Measurements from ENCODE around the gene RAI1.

The RAI1 gene

DNA sequence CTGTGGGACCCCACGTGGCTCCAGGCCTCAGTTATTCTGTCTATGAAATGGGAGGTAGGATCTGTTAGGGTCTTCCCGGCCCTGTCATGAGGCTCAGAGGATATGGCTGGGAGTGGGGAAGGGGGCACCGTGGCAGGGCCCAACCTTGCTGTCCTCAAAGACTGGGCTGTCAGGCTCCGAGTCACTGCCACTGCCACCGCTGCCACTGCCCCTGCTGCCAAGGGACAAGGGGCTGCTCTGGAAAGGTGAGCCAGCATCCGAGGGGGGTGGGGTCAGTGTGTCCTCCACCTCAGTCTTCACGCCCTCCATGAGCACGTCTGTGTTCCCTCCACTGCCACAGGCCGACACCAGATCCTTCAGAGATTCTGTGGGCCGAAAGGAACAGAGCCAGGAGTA lies 136.3 kb downstream of the RAI1 start:
- Histone ChIP-seq H3K4me3 (ENCODE audit: low read depth, low read length) (no peak overlapping the region), H3K36me3 (replicated peaks) (peaks cover 68% of the 10 kb centered on the region), H3K27me3 (replicated peaks) (no peaks in the 10 kb centered on the region), H3K27ac (no peak overlapping the region)
- TF ChIP-seq, protein P1, sequence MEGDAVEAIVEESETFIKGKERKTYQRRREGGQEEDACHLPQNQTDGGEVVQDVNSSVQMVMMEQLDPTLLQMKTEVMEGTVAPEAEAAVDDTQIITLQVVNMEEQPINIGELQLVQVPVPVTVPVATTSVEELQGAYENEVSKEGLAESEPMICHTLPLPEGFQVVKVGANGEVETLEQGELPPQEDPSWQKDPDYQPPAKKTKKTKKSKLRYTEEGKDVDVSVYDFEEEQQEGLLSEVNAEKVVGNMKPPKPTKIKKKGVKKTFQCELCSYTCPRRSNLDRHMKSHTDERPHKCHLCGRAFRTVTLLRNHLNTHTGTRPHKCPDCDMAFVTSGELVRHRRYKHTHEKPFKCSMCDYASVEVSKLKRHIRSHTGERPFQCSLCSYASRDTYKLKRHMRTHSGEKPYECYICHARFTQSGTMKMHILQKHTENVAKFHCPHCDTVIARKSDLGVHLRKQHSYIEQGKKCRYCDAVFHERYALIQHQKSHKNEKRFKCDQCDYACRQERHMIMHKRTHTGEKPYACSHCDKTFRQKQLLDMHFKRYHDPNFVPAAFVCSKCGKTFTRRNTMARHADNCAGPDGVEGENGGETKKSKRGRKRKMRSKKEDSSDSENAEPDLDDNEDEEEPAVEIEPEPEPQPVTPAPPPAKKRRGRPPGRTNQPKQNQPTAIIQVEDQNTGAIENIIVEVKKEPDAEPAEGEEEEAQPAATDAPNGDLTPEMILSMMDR (IDR thresholded peaks at IDR 0.05; ENCODE audit: low read depth, low read length, missing control alignments), result no peak
- DNase-seq, result no peak
- in situ Hi-C loops (cut with HindIII; ENCODE audit: low pct_ligation_motif_present, low sequenced_read_pairs), result no loop called here

DNA sequence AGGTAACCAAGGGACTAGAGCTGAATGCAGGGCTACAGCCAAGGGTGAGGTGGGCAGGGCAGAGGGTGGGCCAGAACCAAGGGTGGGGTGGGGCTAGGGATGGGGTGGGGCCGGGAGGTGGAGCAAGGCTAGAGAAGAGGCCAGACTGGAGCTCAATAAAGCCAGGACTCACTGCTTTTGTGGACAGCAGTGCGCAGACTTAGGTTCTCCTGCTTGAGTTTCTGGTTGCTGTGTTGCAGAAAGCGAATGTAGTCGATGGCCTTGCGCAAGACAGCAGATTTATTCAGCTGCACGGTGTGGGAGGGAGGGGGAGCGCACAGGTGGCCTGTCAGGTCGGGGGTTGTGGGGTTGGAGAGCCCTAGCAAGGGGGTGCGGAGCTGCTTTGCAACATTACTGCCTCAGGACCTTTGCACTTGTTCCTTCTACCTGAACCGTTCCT lies 136.8 kb downstream of the RAI1 start:
- Histone ChIP-seq H3K4me3 (ENCODE audit: low read depth, low read length) (no peak overlapping the region), H3K27me3 (replicated peaks) (no peaks in the 10 kb centered on the region), H3K36me3 (replicated peaks) (peaks cover 63% of the 10 kb centered on the region), H3K27ac (no peak overlapping the region)
- in situ Hi-C loops (cut with HindIII; ENCODE audit: low pct_ligation_motif_present, low sequenced_read_pairs), result no loop called here
- TF ChIP-seq, protein P1 (IDR thresholded peaks at IDR 0.05; ENCODE audit: low read depth, low read length, missing control alignments), result no peak
- no peak for DNase-seq

DNA sequence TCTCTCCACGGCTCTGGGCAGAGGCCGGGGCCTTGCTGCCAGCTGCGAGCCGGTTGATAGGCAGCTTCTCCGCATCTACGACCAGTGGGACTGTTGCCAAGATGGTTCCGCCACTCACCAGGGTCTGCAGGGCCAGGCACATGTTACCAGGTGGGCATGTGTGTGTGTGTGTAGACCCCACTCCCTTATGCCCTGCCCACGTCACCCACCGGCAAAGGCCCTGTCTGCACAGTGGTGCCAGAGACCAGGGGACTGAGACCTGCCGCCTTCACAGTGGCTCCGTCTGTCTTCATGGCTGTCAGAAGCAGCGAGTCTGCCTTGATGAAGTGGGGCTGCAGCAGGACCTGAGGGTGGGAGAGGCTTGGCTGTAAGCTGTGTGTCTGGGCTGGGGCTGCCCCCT lies 137.9 kb downstream of the RAI1 start:
- in situ Hi-C loops (cut with HindIII; ENCODE audit: low pct_ligation_motif_present, low sequenced_read_pairs), result no loop called here

DNA sequence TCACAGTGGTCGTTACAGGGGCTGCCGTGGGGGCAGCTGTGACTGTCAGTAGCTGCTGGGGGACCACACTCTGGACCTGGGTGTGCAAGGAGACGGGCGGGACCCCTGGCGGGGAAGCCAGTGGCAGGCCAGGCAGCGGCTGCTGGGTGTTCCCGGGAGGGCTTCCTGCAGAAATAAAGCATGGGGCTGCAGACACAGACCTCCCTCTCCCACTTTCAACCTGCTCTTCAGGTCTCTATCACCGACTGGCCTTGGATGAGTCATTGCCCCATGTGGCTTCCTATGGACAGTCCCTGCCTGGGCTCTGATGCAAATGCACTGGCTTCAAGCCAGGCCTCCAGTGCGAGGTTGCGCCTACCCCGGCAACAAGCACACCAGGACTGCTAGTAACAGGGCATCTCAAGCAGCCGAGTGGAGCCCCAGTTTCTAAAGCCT lies 138.3 kb downstream of the RAI1 start:
- in situ Hi-C loops (cut with HindIII; ENCODE audit: low pct_ligation_motif_present, low sequenced_read_pairs), result no loop called here

More for the DNA sequence above, 137.9 kb downstream of the RAI1 start:
- Histone ChIP-seq H3K36me3 (replicated peaks) (peaks cover 53% of the 10 kb centered on the region), H3K27me3 (replicated peaks) (no peaks in the 10 kb centered on the region), H3K27ac (no peak overlapping the region), H3K4me3 (ENCODE audit: low read depth, low read length) (no peak overlapping the region)
- DNase-seq, result no peak
- TF ChIP-seq, protein P1 (IDR thresholded peaks at IDR 0.05; ENCODE audit: low read depth, low read length, missing control alignments), result no peak

DNA sequence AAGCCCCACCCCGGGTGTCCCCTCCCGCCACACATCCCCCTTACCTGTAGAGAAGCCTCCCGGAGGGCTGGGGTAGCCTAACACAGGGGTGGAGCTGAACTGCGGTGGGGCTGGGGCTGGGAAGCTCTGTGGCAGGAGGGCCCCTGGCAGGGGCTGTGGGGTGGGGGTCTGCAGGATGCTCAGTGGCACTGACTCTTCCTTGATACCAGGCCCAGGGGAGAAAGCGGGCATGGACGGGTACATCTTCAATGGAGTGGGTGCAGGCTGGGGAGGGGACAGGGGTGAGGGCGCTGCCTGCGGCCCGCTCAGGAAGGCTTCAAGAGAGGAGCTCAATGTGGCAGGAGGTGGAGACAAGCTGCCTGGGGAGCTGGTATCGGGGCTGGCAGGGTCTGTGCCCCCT lies 138.8 kb downstream of the RAI1 start:
- no peak for DNase-seq
- Histone ChIP-seq H3K36me3 (replicated peaks) (peaks cover 43% of the 10 kb centered on the region), H3K27ac (no peak overlapping the region), H3K4me3 (ENCODE audit: low read depth, low read length) (no peak overlapping the region), H3K27me3 (replicated peaks) (no peaks in the 10 kb centered on the region)
- in situ Hi-C loops (cut with HindIII; ENCODE audit: low pct_ligation_motif_present, low sequenced_read_pairs), result no loop called here
- TF ChIP-seq, protein P1 (IDR thresholded peaks at IDR 0.05; ENCODE audit: low read depth, low read length, missing control alignments), result no peak

More for the DNA sequence above, 138.3 kb downstream of the RAI1 start:
- no peak overlapping the region for H3K27ac ChIP-seq
- peaks cover 48% of the 10 kb centered on the region for H3K36me3 ChIP-seq (replicated peaks)
- TF ChIP-seq, protein P1 (IDR thresholded peaks at IDR 0.05; ENCODE audit: low read depth, low read length, missing control alignments), result no peak
- peak; percentile 96 for DNase-seq
- H3K27me3 ChIP-seq (replicated peaks), result no peaks in the 10 kb centered on the region
- H3K4me3 ChIP-seq (ENCODE audit: low read depth, low read length), result no peak overlapping the region

DNA sequence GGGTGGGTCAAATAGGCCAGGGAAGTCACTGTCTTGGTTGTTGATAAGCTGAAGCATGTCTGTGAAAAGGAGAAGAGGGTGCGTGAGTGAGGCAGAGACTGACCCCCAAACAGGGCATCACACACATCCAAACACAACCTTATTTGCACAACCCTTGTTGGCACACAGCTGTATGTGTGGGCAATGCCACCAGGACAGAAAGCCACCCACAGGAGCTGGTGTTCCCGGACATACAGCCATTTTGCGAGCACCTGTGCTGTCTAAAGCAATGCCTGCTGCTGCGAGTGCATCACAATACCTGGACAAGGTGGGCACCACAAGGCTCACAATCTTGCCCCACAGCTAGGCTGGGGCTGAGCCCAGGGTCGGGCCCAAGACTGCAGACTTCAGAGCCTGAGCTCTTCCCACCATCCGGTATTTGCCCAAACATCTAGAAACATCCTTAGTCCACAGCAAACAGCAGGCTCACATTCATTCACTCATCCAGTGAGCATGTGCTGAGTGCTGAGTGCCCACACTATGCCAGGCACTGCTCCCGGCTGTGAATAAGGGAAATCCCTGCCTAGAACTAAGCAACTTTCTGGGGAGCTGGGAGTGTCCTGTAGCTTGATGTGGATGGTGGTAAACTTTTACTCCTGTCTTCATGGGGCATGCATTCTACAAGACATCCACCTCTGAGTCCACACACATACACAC lies 139.4 kb downstream of the RAI1 start:
- Histone ChIP-seq H3K27me3 (replicated peaks) (no peaks in the 10 kb centered on the region), H3K4me3 (ENCODE audit: low read depth, low read length) (no peak overlapping the region), H3K27ac (no peak overlapping the region), H3K36me3 (replicated peaks) (peaks cover 38% of the 10 kb centered on the region)
- no peak for DNase-seq
- in situ Hi-C loops (cut with HindIII; ENCODE audit: low pct_ligation_motif_present, low sequenced_read_pairs), result no loop called here
- TF ChIP-seq, protein P1 (IDR thresholded peaks at IDR 0.05; ENCODE audit: low read depth, low read length, missing control alignments), result no peak
